ENCODE data around the gene RALGPS1.

Gene RALGPS1

DNA sequence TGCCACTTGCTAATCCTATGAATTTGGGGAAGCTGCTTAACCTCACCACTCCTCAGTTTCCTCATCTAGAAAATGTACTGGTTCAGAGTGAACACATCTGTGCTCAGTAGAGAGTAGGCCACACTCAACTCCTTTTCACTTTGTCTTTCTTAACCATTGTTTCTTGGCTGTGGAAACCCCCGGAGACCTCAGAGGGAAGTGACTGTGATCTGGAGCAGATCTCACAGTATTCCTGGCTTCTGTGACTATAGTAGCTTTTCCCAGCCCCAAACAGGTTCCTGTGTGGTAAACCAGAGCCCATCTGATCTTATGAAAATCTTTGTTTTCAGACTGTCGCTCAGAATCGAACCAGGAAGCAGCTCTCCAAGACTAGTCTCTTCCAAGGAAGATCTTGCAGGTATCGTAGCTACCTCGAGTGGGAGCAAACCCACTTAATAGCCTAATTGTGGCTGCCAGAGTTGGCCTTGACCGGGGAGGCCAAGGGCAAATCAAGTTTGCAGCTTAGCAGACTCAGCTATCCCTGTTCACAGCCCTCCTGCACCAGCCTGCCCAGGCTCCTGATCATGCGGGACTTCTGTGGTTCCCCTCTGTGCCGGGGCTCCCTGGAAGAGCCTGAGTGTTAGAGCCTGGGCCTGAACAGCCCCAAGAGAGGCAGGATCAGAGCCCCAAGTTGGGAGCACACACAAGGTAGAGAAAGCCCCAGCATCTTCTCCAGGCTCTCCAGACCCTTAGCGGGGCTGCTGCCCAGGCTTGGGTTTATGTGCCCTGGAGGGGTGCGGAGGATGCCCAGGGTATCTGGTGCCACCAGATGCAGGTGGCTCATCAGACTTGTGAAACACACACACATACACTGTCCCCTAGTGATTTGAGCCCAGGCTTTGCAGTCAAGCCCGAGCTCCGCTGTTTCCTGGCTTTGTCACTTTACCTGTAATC is 260.1 kb downstream of the RALGPS1 start:
- DNase-seq (ENCODE audit: low read depth in 2 of 2), result no peak

DNA sequence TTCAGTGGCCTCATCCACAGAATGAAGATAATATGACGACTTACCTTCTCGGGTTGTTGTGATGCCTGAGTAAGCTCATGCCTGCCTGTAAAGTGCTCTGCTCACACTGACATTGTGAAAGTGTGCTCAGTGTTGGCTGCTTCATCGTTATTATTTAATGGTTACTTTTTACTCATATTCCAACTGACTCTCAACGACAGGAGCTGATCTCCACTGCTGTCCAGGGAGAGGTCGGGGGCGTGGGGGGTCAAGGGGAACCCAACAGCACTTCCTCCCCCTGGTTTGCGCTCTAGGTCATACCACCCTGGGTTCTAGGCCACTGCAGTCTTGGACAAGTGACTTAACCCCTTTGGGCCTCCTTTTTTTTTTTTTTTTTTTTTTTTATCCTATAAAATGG is 260.7 kb downstream of the RALGPS1 start:
- no peak for DNase-seq (ENCODE audit: low read depth in 2 of 2)

DNA sequence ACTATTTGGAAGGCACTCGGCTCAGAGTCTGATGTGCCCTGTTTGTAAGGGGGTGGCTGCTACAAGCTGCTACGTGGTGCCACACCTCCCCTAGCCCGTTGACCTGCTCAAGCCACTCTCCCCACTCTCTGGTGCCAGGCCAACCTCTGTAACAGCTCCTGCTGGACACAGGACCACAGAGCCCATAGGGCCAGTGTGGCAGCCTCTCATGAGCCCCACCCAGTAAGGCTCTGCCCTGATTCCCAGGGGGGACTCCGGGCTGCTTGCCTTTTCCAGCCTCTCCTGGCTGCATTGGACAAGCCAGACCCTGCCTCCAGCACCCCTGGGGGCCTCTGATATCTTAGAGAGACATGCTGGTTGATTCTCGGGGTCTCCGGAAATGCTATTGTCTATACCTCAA is 261.2 kb downstream of the RALGPS1 start:
- DNase-seq (ENCODE audit: low read depth in 2 of 2), result no peak

DNA sequence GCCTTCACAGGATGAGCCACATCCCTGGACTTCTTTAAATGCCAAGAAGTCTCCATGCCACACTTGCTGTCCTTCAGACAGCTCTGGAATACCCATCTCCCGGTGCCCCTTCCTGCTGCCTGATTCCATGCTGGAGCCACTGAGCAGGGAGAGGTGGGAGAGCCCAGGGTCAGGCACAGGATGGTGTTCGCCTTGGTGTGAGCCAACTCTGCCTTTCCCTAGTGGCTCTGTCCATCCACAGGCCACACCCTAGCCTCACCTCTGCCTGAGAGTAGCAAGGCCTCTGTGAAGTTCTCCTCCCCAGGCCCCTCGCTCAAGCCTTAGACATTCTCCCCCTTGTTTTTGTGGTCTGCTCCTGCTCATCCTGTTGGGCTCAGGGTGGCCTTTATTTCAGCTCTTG is 262.0 kb downstream of the RALGPS1 start:
- no peak for DNase-seq (ENCODE audit: low read depth in 2 of 2)

DNA sequence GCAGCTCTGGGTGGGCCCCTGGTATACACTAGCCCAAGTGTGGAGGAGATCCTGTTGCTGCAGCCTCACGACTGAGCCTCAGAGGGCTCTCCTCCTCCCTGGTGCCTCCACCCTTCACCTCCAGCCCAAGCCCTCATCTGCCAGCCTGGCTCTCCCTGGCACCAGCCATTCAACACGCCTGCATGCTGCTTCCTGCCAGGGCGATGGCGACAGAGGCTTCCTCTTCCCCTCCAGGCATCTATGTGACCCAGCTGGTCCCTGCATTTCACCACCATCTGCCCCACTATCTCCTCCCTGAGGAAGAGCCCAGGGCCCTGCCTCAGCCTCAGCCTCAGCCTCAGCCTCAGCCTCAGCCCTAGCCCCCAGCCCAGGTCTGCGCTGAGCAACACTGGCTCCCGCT is 262.6 kb downstream of the RALGPS1 start:
- no peak for DNase-seq (ENCODE audit: low read depth in 2 of 2)

DNA sequence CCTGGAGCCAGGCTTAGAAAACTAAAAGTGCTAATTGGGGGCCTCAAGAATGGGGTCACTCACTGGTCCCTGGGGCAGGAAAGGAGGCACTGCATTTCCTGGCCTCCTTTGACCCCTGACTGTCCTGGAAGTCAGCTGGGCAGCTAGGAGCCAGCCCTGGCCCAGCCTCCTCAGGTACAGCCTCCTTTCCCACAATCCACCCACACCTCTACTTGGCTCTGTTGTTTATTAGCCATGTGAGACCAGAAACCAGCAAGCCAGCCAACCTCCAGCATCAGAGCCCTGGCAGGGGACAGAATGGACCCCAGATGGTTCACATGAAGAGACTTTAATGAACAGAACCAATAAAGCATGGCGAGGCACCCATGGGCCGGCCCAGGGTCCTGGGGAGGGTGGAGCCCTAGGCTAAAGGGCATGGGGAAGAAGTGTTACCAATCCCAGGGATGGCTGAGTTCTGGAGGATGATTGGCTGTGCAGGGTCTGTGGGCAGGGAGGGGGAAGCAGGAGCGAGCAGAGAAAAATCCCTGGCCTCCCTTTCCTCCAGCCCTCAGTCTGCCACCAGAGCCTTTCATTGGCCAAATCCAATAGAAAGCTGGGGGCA is 263.2 kb downstream of the RALGPS1 start:
- DNase-seq (ENCODE audit: low read depth in 2 of 2), result no peak

DNA sequence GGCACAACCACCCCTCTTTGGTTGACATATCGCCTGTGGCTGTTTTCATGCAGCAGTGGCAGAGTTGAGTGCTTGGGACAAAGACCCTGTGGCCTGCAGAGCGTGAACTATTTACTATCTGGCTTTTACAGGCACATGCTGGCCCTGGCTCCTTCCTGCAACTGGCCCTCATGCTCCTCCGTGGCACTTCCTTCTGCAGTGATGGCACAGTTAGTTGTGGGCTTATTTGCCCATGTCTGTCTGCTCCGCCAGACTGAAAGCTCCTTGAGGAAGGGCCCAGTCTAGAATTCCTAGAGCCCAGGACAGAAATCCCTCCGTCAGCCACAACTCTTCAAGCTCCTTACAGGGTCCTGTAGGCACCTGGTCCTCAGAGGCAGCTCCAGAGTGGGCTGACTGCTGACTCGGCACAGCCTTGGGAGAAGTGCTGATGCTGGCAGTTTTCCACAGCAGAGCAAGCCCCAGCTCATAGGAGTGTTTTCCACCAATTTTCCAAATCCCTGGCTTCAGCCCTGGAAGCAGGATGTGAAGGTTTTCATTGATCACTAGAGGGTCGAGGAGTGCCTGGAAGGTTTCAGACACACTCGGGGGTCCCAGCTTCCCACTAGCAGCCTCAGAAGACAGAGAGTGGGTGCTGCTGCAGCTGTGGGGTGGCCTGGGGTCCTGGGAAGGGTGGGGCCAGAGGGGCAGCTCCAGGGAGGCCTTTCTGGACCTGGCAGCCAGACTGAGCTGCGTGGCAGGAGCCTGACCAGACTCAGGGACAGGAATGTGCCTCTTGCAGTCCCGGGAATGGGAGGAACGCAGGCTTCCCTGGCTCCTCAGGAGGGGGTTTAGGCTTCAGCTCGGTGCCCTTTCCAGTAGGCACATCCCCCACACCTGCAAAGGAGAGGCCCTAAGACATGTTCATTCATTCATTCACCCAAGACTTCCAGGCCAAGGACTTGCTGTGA is 264.4 kb downstream of the RALGPS1 start:
- DNase-seq (ENCODE audit: low read depth in 2 of 2), result no peak

DNA sequence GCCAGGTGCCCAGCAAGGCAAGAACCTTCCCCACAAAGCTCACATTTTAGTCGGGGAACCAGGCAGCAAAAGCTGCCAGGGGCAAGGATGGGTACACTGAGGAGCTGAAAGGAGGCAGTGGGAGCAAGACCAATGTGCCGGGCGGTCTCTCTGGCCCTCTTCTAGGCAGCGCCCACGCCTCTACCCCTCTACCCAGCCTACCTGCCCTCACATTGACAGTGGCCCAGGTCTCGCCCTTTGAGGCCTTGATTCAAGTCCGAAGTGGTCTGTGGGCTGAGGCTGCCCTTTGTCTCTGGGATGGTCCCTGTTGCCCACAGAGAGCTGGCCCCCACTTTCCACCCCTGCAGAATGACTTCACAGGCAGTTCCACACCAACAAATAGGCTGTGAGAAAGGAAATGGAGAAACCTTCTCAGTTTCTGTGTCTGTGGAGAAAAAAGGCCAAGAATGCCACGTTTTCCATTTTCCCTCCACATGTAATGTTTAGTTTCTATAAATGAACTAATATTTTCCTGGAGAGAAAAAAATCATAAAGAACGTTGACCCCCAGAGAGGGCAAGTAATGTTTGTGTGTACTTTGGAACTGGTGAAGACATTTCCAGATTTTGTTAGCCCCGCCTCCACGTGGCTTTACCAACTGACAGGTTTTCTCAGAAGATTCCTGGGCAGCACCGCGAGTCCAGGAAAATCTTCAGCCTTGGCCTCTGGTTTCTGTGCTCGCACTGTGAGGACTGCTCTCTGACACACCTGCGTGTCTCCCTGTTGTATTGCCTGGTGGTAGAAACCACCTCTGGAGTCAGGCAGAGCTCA is 265.3 kb downstream of the RALGPS1 start:
- DNase-seq (ENCODE audit: low read depth in 2 of 2), result no peak

DNA sequence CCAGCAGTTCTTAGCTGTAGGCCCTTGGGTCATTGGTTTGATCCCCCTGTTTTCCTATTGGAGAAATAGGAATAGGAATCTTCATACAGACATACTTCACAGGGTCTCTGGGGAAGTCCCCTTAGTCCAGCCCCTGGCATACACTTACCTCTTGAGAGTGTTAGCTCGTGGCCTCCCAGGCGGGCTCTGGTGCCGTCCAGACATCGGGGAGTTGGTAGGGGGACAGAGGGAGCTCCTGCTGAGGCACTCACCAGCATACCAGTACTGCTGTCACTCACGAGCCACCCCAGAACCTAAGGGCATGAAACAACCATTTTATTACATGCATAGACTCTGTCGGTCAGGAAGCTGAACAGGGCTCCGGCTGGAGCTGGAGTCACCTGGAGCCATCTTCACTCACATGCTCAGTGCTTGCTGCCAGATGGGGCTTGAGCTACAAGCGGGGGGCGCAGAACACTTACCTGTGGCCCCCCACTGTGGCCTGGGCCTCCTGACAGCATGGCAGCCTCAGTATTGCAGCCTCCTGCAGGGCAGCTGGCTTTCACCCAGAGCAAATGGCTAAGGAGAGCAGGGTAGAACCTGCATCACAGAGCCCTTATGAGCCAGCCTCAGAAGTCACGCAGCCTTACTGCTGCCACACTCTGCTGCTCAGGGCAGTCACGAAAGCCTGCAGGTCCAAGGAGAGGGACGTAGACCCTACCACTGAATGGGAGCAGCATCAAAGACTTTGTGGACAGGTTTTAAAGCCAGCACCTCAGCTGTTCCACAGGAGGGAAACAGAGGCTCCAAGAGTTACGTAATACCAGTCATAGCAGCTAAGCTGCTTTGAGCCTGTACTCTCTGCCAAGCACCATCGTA is 266.1 kb downstream of the RALGPS1 start:
- no peak for DNase-seq (ENCODE audit: low read depth in 2 of 2)

DNA sequence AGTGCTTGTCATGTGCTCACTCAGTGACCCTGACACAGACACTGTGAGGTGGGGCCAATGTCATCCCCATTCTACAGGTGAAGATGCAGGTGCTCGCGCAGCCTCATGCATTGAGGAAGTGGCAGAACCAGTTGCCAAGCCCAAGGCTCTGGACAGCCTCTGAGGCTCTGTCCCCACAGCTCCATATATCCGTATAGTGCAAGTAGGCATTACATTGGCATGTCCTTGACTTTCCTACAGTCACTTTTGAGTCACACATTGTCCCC is 266.7 kb downstream of the RALGPS1 start:
- no peak for DNase-seq (ENCODE audit: low read depth in 2 of 2)

DNA sequence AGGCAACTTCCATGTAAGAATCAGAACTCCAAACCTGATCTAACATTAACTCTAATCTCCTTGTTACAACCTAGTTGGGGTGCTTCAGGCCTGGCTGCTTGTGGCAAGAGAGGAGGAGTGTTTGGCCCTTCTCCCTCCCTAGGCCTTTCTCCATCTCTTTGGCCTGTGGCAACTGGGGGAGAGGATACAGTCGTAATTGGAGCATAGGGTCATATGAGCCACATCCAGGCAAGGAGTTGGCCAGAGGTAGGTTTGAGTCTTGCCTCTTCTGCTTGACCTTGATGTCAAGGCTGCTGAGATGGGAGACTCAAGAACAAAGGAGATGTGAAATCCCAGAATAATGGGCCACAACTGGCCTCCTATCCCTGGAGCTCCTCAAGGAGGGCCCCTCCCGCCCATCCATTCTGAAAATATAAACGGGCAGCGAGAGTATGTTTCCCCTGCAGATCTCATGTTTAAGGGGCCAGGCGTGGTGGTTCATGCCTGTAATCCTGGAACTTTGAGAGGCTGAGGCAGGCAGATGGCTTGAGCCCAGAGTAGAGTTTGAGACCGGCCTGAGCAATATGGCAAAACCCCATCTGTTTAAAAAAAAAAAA is 267.1 kb downstream of the RALGPS1 start:
- no peak for DNase-seq (ENCODE audit: low read depth in 2 of 2)

DNA sequence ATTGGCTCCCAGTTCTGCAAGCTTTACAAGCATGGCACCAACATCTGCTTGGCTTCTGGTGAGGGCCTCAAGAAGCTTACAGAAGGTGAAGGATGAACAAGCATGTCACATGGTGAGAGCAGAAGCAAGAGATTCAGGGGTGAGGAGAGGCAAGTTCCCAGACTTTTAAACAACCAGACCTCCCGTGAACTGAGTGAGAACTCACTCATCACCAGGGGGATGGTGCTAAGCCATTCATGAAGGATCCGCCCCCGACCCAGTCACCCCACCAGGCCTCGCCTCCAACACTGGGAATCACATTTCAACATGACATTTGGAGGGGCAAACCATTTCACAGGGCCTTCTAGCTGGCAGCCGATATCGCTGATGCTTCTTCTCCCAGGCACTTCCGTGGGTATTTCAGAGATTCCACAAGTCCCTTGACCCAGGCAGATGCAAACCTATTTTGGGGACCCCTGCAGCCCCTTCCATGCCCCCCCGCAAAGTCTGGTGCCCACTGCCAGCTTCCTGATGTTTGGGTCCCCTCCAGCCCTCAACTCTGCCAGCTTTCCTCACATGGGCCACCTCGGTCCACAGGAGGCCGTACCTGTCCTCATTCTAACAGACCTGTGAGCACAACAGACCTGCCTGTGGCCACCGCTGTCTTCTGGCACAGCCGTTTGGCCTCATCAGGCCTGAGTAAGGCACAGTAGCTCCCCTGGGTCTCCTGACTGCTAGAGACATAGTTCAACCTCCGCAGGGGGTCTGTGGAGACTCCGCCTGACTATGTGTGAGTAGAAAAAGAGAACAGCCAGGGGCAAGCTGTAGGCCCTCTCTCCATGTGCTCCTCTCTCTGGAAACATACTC is 268.5 kb downstream of the RALGPS1 start:
- no peak for DNase-seq (ENCODE audit: low read depth in 2 of 2)

DNA sequence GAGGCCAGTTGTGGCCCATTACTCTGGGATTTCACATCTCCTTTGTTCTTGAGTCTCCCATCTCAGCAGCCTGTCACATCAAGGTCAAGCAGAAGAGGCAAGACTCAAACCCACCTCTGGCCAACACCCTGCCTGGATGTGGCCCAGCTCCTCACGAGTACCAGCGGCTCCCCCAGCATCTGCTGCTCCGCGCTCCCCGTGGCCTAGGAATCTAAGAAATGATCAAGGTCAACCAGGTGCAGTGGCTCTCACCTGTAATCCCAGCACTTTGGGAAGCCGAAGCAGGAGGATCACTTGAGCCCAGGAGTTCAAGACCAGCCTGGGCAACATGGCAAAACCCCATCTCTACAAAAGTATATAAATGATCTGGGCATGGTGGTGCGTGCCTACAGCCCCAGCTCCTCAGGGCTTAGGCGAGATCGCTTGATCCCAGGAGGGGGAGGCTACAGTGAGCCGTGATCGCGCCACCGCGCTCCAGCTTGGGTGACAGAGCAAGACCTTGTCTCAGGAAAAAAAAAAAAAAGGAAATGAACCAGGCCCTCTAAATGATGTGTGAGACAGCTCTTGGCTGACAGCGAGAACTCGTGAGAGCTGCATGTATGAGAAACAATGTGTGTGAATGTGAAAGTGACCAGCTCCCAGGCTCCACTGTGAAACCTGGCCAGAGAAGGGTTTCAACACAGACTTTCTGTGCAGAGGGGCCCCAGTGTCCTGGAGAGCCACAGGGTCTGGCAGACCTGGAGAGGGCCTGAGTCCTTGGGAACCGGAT is 269.4 kb downstream of the RALGPS1 start:
- DNase-seq (ENCODE audit: low read depth in 2 of 2), result no peak

DNA sequence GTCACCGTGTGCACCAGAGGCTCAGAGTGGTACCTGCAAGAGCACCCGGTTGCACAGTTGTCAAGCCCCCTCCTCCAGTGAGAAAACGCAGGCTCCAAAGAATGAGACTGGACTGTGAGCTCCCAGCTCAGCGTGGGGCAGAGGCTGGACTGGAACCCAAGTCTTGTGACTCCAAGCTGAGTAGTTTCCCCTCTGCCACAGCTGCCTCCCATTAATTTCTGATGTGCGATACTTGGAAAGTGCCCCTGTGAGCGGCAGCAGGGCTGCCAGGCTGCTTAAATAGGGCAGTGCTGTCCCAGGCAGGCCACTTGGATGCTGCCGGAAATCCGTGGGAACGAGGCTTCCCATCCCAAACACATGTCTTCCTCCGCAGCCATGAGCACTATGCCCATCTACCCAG is 270.1 kb downstream of the RALGPS1 start:
- DNase-seq (ENCODE audit: low read depth in 2 of 2), result no peak

DNA sequence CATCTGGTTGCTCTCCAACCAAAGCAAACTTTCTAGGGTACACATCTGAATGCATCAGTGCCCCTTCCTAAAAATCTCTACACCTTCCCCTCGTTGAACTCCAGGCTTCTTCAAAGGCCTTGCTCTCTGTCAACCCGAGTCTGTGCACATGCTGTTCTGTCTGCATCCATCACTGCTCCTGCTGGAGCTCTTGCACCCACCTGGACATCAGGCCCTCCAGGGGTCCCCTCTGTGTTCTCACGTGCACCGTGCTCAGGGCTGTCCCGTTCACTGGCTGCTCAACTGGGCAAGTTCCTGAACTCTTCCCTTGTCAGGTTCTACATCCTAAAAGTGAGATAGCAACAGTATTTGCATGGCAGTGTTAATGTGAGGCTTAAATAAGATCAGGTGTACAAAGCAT is 270.6 kb downstream of the RALGPS1 start:
- no peak for DNase-seq (ENCODE audit: low read depth in 2 of 2)

DNA sequence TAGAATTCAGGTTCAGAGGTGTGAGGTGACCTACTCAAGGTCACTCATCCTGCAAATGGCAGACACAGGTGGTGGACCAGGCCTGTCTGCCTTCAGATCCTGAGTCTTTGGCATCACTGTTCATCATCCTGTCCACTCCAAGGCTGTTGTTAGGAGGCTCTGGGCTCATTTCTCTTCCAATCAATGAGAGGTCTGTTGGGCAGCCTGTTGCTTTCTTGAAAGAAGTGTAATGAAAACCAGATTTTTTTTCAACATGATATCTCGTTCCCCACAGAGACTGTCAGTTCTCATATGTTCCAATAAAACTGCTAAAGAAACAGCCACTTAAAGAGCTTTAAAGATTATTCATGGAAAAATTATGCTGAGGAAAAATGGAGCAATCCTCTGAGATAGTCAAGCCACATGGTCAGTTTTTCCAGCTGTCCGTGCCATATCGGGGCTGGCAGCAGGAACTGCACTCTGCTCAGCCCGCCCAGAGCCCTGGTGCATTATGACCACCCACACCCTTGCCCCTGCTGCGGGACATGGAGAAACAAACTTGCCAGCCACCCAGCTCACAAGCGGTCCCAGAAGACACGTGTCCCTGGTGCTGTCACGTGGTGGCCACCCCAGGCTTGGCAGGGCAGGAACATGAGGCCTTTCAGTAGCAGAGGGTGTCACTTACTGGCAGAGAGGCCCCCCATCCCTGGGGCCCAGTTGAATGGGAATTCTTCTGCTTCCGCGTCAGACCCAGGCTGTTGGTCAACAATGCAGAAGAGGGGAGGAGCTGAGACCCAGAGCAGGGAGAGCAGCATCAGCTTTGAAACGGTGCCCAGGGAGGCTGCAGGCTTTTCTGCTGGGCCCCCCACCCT is 271.6 kb downstream of the RALGPS1 start:
- no peak for DNase-seq (ENCODE audit: low read depth in 2 of 2)

DNA sequence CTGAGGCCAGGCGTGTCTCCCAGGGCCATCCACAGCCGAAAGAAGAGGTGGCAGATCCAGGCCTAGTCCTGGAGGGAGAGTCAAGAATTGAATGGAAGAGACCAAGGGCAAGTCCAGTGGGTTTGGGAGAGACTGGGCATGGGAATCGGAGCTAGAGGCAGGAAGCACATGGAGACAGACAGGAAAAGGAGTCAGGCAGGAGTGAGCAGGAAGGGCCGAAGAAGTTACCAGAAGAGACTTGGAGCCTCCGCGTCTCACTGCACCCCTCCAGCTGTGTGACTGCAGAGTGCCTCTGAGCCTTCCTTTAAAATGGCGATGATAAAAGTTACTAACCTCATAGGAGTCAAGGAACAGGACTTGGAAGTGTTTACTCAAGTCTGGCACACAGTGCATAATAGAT is 272.2 kb downstream of the RALGPS1 start:
- no peak for DNase-seq (ENCODE audit: low read depth in 2 of 2)
